Measurements from ENCODE around the gene FGF6. TPM values are rescaled to one million over a fixed set of nuclear protein-coding genes. Genes with fewer than 3 reads are reported as not detected.

The FGF6 gene
- total and polyA plus RNA-seq, 7 donors = not detected

DNA sequence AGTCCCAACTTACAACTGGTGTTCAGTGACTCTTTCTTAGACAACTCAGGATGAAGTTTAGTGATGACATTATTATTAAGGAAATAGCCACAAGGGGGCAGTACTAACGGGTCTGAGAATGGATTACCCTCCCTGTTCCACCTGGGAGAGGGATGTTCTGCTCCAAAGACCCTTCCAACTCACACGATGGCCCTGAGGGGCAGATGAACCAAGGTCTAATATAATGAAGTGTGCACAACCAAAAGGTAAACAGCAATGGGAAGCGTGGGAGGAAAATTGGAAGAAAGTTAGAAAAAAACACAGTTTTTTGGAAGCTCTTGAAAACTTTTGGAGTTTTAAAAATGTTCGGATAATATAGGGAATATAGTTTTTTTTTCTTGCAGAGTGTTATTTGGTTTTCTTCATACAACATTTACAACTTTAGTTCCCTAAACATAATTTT lies 24.0 kb downstream of the FGF6 start:
- no peak for DNase-seq
- H3K27ac ChIP-seq = no peak overlapping the region
- no peaks in the 10 kb centered on the region for H3K9me3 ChIP-seq
- H3K36me3 ChIP-seq = no peaks in the 10 kb centered on the region
- no peak for TF ChIP-seq POLR2AphosphoS5 (IDR thresholded peaks at IDR 0.05)
- peak in 2 of 4 experiments; percentile 36 to 51 for TF ChIP-seq CTCF (IDR thresholded peaks at IDR 0.05)
- no peak for TF ChIP-seq EP300 (IDR thresholded peaks at IDR 0.05)
- no peak for TF ChIP-seq POLR2A (IDR thresholded peaks at IDR 0.05)
- H3K4me1 ChIP-seq = peaks cover 0 to 27% (median 20%) of the 10 kb centered on the region in 4 donors
- 34 to 41% methylated on average over 4 of the region's 4 CpGs for WGBS, 2 donors
- no peak overlapping the region for H3K4me3 ChIP-seq
- intact Hi-C loops (cut with DNase I) = loop anchor here (5.0 kb wide), 1 partner anchor 106 kb away; no protein-coding TSS in a partner anchor
- no peaks in the 10 kb centered on the region for H3K27me3 ChIP-seq

DNA sequence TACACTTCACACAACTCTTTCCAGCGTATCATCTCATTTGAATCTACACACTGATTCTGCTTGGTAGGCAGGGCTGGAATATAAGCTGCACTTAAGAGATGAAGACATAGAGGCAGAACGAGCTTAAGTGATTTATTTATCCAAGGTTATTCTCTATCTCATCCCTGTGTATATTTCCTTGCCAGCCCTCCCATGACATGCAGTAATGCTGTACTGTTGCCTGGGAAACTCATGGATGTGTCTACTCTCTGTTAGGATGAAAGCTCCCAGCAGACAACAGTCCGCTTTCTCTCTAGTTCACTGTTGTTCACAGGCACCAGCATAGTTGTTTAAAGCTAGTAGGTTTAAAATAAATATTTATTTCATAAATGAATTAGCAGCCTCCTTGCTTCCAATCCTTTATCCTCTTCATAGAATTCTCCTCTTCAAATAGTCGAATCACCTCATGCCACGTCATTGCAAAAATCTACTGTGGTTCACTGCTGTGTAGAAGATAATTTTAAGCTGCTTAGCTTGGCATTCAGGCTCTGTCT lies 25.4 kb downstream of the FGF6 start:
- DNase-seq = no peak
- intact Hi-C loops (cut with DNase I) = loop anchor here (5.0 kb wide), 1 partner anchor 107 kb away; no protein-coding TSS in a partner anchor
- Histone ChIP-seq H3K4me3 (no peak overlapping the region), H3K36me3 (no peaks in the 10 kb centered on the region), H3K27me3 (no peaks in the 10 kb centered on the region), H3K9me3 (no peaks in the 10 kb centered on the region), H3K27ac (peak overlapping the region in 3 of 4 donors; percentile 89 to 92 (median 89)), H3K4me1 (peaks cover 0 to 34% (median 25%) of the 10 kb centered on the region in 4 donors)
- WGBS, 2 donors = 67 to 71% methylated on average over 5 of the region's 5 CpGs
- TF ChIP-seq POLR2A (IDR thresholded peaks at IDR 0.05) (no peak), EP300 (IDR thresholded peaks at IDR 0.05) (no peak), CTCF (IDR thresholded peaks at IDR 0.05) (no peak), POLR2AphosphoS5 (IDR thresholded peaks at IDR 0.05) (no peak)

- intact Hi-C loops (cut with DNase I) = loop anchor here (5.0 kb wide), 3 partner anchors 67 to 118 kb away; partner anchors contain the start of gene RAD51AP1
- H3K36me3 ChIP-seq = no peaks in the 10 kb centered on the region
- DNase-seq = no peak
- H3K4me1 ChIP-seq = peaks cover 0 to 38% (median 30%) of the 10 kb centered on the region in 4 donors
- H3K27ac ChIP-seq = peak overlapping the region in 3 of 4 donors; percentile 89 to 92 (median 89)
- 90 to 91% methylated on average over 5 of the region's 5 CpGs for WGBS, 2 donors
- TF ChIP-seq POLR2AphosphoS5 (IDR thresholded peaks at IDR 0.05) = no peak
- no peak for TF ChIP-seq POLR2A (IDR thresholded peaks at IDR 0.05)
- no peak for TF ChIP-seq CTCF (IDR thresholded peaks at IDR 0.05)
- no peak for TF ChIP-seq EP300 (IDR thresholded peaks at IDR 0.05)
- H3K4me3 ChIP-seq = no peak overlapping the region
- no peaks in the 10 kb centered on the region for H3K27me3 ChIP-seq
- no peaks in the 10 kb centered on the region for H3K9me3 ChIP-seq
Observed at GRCh38 chr12:4418913-4419312, 26.7 kb downstream of the FGF6 start.

DNA sequence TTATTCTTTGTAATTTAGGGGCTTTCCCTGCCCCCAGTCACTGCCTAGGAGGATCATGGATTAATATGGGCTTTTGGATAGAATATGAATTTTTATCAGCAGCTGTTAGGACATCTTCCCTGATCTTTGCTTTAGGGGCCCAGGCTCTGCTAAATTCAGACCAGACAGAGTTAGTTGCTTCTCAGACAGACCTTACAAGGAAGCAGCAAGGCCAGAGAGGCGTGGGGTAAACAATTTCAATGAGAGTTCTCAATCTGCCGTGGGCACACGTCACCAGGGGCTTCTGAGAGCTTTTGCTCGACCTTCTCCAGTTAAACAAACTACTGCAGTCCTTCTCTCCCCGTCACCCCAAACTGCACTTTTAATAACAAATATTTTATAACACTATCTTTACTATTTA lies 27.7 kb downstream of the FGF6 start:
- Histone ChIP-seq H3K27ac (peak overlapping the region; percentile 79 to 92 (median 89)), H3K4me3 (peak overlapping the region in 3 of 4 donors; percentile 14 to 21 (median 19))
- WGBS, 2 donors = 57 to 66% methylated on average over 5 of the region's 5 CpGs

More for the DNA sequence above, 27.7 kb downstream of the FGF6 start:
- Histone ChIP-seq H3K4me1 (peaks cover 0 to 38% (median 30%) of the 10 kb centered on the region in 4 donors), H3K9me3 (no peaks in the 10 kb centered on the region), H3K36me3 (no peaks in the 10 kb centered on the region), H3K27me3 (no peaks in the 10 kb centered on the region)
- no peak for DNase-seq
- TF ChIP-seq EP300 (IDR thresholded peaks at IDR 0.05) (no peak), POLR2A (IDR thresholded peaks at IDR 0.05) (no peak), POLR2AphosphoS5 (IDR thresholded peaks at IDR 0.05) (no peak), CTCF (IDR thresholded peaks at IDR 0.05) (no peak)
- intact Hi-C loops (cut with DNase I) = loop anchor here (5.0 kb wide), 3 partner anchors 66 to 119 kb away; partner anchors contain the start of gene RAD51AP1

All from sigmoid colon (tissue), 7 donors.